GM21367 (cell line): ENCODE measurements around the gene SAMD1.

Experiments
- ATAC-seq: cut with Tn5 transposase; IDR thresholded peaks from one replicate; pipeline ENCODE4 v1.9.1; 2021; ENCODE audit not compliant: unreplicated experiment

SAMD1 gene

DNA sequence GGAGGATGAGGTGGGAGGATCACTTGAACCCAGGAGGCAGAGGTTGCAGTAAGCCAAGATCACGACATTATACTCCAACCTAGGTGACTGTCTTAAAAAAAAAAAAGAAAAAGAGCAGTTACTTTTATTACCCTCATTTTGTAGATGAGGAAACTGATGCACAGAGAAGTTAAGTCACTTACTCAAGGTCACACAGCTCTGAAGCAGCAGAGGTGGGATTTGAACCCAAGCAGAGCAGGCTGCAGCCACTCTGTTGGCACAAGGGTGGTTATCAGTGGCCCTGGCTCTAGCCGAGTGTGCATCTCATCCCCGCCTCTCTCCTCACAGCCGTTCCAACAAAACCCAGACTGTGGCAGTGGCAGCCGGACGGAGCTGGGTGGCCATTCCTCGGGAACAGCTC, 51.4 kb downstream of the SAMD1 start:
- ATAC-seq: no peak
